ENCODE results near the gene RBBP8. TPM values are rescaled to one million over a fixed set of nuclear protein-coding genes. Genes with fewer than 3 reads are reported as not detected.

RBBP8 gene
- total RNA-seq, 2 donors from 2014 or later, result 24.4 to 29.5 TPM

GRCh38 chr18:22924589-22924988 lies 8.5 kb upstream of the RBBP8 start:
- no peak overlapping the region for H3K9ac ChIP-seq (ENCODE audit: low read depth in 2 of 2, low read length in 2 of 2)
- no peaks in the 10 kb centered on the region for H3K27me3 ChIP-seq
- intact Hi-C loops (cut with DNase I), result no loop called here
- H3K4me3 ChIP-seq, result no peak overlapping the region
- no peak for TF ChIP-seq CTCF (IDR thresholded peaks at IDR 0.05)
- no peak overlapping the region for H3K27ac ChIP-seq
- H3K9me3 ChIP-seq, result no peaks in the 10 kb centered on the region
- no peaks in the 10 kb centered on the region for H3K4me1 ChIP-seq
- no peaks in the 10 kb centered on the region for H3K36me3 ChIP-seq
- no peak for DNase-seq

- DNase-seq, result no peak
- no peak overlapping the region for H3K9ac ChIP-seq (ENCODE audit: low read depth in 2 of 2, low read length in 2 of 2)
- TF ChIP-seq CTCF (IDR thresholded peaks at IDR 0.05), result no peak
- no peaks in the 10 kb centered on the region for H3K27me3 ChIP-seq
- no peak overlapping the region for H3K4me3 ChIP-seq
- intact Hi-C loops (cut with DNase I), result no loop called here
- H3K9me3 ChIP-seq, result no peaks in the 10 kb centered on the region
- no peak overlapping the region for H3K27ac ChIP-seq
- no peaks in the 10 kb centered on the region for H3K36me3 ChIP-seq
- H3K4me1 ChIP-seq, result no peaks in the 10 kb centered on the region
Observed at GRCh38 chr18:22926454-22926853, 6.7 kb upstream of the RBBP8 start.

- intact Hi-C loops (cut with DNase I), result no loop called here
- no peaks in the 10 kb centered on the region for H3K36me3 ChIP-seq
- no peaks in the 10 kb centered on the region for H3K4me1 ChIP-seq
- DNase-seq, result no peak
- H3K27me3 ChIP-seq, result no peaks in the 10 kb centered on the region
- no peaks in the 10 kb centered on the region for H3K9me3 ChIP-seq
- H3K4me3 ChIP-seq, result no peak overlapping the region
- no peak overlapping the region for H3K9ac ChIP-seq (ENCODE audit: low read depth in 2 of 2, low read length in 2 of 2)
- no peak overlapping the region for H3K27ac ChIP-seq
- TF ChIP-seq CTCF (IDR thresholded peaks at IDR 0.05), result no peak
Observed at GRCh38 chr18:22928339-22928738, 4.8 kb upstream of the RBBP8 start.

- no peak overlapping the region for H3K4me3 ChIP-seq
- DNase-seq, result peak; percentile 90
- H3K9me3 ChIP-seq, result no peaks in the 10 kb centered on the region
- intact Hi-C loops (cut with DNase I), result loop anchor here (5.0 kb wide), 1 partner anchor 52 kb away; no protein-coding TSS in a partner anchor
- no peak overlapping the region for H3K27ac ChIP-seq
- H3K27me3 ChIP-seq, result no peaks in the 10 kb centered on the region
- H3K9ac ChIP-seq (ENCODE audit: low read depth in 2 of 2, low read length in 2 of 2), result no peak overlapping the region
- H3K36me3 ChIP-seq, result no peaks in the 10 kb centered on the region
- no peaks in the 10 kb centered on the region for H3K4me1 ChIP-seq
- TF ChIP-seq CTCF (IDR thresholded peaks at IDR 0.05), result peak; percentile 76
Observed at GRCh38 chr18:22930089-22930713, 2.9 kb upstream of the RBBP8 start.

GRCh38 chr18:22932885-22933205 lies 283 bp upstream of the RBBP8 start:
- TF ChIP-seq CTCF (IDR thresholded peaks at IDR 0.05), result no peak
- Histone ChIP-seq H3K27ac (peak overlapping the region; percentile 82), H3K4me3 (peak overlapping the region; percentile 54), H3K4me1 (no peaks in the 10 kb centered on the region), H3K36me3 (no peaks in the 10 kb centered on the region), H3K27me3 (no peaks in the 10 kb centered on the region), H3K9ac (ENCODE audit: low read depth in 2 of 2, low read length in 2 of 2) (peak overlapping the region; percentile 69 to 93), H3K9me3 (no peaks in the 10 kb centered on the region)
- no peak for DNase-seq
- intact Hi-C loops (cut with DNase I), result loop anchor here (5.0 kb wide), 1 partner anchor 49 kb away; no protein-coding TSS in a partner anchor
